Neural crest cell (in vitro differentiated cells): ENCODE results near the gene REXO2. TPM values are rescaled to one million over a fixed set of nuclear protein-coding genes. Genes with fewer than 3 reads are reported as not detected.

Experiments
- DNase-seq: peaks from one replicate; pipeline ENCODE4 v3.0.0; 2021; ENCODE audit warnings: low read depth, mixed read lengths, low spot score
- H3K27ac Mint-ChIP-seq: one replicate; pipeline ENCODE4 v1.8.0; 2021; ENCODE audit warnings: mild to moderate bottlenecking, mixed read lengths; ENCODE audit not compliant: unreplicated experiment
- H3K27me3 Mint-ChIP-seq: 2 replicates; pipeline ENCODE4 v1.8.0; 2021; ENCODE audit warnings: low read depth, mild to moderate bottlenecking, mixed read lengths
- H3K36me3 Mint-ChIP-seq: 2 replicates; pipeline ENCODE4 v1.8.0; 2021; ENCODE audit warnings: low read depth, mild to moderate bottlenecking, mixed read lengths
- H3K4me1 Mint-ChIP-seq: 2 replicates; pipeline ENCODE4 v1.8.0; 2021; ENCODE audit warnings: mixed read lengths
- H3K4me3 Mint-ChIP-seq: one replicate; pipeline ENCODE4 v1.8.0; 2021; ENCODE audit warnings: mild to moderate bottlenecking, mixed read lengths
- H3K9me3 Mint-ChIP-seq: 2 replicates; pipeline ENCODE4 v1.8.0; 2021; ENCODE audit warnings: mixed read lengths
- total RNA-seq: library from RNA; stranded (reverse); gene quantifications from 2 replicates; pipeline ENCODE4 v1.2.1, GENCODE V29; 2021
- TF ChIP-seq, protein P1 (sequence below): fragments of 200-600 bp; sonication (generic); conservative IDR thresholded peaks from 2 replicates; pipeline ENCODE4 v1.5.0; 2021; ENCODE audit warnings: antibody characterized with exemption, mild to moderate bottlenecking

REXO2 gene
- total RNA-seq, 1 donor from 2014 or later, result 42.3 TPM

DNA sequence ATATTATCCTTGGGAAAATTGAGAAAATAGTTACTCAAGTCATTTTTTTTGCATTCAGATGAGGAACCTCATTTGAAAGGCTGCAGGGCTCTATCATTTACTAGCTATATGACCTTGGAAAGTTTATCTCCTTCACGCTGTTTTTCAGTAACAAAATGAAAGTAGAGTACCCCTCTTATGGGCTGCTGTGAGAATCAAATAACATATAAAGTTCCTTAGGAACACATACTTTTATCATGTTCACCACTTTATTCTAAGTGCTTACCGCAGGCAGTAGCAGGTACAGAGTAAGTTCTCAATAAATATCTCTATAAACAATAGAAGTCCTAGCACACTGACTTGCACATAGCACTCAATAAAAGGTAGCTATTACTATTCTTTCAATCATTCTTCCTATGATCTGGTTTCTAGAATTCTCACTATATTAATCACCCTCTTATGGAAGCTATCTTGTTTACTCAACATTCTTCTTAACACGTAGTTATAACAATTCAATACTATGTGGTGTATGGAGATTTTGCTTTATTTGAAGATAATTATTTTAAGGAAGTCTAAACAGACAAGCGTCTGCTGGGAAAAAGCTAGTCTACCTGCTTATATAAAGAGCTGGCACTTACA lies 40.9 kb upstream of the REXO2 start:
- Mint-ChIP-seq H3K4me3 (peak overlapping the region; percentile 97), H3K9me3 (no peaks in the 10 kb centered on the region), H3K36me3 (no peaks in the 10 kb centered on the region), H3K27me3 (no peaks in the 10 kb centered on the region), H3K4me1 (peaks cover 34% of the 10 kb centered on the region), H3K27ac (no peak overlapping the region)
- no peak for DNase-seq
- TF ChIP-seq, protein P1, sequence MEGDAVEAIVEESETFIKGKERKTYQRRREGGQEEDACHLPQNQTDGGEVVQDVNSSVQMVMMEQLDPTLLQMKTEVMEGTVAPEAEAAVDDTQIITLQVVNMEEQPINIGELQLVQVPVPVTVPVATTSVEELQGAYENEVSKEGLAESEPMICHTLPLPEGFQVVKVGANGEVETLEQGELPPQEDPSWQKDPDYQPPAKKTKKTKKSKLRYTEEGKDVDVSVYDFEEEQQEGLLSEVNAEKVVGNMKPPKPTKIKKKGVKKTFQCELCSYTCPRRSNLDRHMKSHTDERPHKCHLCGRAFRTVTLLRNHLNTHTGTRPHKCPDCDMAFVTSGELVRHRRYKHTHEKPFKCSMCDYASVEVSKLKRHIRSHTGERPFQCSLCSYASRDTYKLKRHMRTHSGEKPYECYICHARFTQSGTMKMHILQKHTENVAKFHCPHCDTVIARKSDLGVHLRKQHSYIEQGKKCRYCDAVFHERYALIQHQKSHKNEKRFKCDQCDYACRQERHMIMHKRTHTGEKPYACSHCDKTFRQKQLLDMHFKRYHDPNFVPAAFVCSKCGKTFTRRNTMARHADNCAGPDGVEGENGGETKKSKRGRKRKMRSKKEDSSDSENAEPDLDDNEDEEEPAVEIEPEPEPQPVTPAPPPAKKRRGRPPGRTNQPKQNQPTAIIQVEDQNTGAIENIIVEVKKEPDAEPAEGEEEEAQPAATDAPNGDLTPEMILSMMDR, result no peak

DNA sequence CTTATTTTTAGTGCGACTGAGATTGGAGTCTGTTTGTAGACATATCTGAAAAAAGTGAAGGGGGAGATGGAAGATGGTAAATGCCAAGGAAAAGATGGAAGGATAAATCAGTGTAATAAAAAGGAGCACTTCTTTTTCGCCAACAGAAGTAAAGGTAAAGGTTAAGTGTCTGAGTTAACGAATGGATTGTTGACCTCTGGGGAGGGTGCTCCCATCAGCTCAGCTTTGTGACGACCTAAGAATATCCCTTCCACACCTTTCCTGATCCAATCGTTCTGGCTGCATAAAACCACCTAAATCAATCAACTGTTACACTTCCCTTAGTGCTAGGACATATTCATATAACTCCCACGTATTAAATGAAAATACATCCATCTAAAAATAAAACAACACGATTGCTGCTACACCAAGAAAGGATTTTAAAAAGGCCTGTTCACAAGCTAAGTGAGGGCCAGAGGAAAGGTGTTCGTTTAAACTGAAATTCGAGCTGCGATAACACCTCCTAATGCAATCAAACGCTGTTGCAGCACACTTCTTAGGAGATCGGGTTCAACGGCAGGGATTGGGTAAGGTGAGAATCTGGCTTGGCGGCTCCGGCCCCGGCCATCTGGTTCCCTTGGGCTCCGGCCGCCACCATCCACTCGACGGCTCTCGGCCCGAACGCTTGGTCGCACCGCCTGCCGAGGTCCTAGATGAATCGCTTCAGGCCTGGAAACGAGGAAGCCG lies 39.6 kb upstream of the REXO2 start:
- Mint-ChIP-seq H3K4me1 (peaks cover 34% of the 10 kb centered on the region), H3K9me3 (no peaks in the 10 kb centered on the region), H3K27ac (peak overlapping the region; percentile 99), H3K36me3 (no peaks in the 10 kb centered on the region), H3K27me3 (no peaks in the 10 kb centered on the region), H3K4me3 (peak overlapping the region; percentile 97)
- TF ChIP-seq, protein P1, result no peak
- no peak for DNase-seq

DNA sequence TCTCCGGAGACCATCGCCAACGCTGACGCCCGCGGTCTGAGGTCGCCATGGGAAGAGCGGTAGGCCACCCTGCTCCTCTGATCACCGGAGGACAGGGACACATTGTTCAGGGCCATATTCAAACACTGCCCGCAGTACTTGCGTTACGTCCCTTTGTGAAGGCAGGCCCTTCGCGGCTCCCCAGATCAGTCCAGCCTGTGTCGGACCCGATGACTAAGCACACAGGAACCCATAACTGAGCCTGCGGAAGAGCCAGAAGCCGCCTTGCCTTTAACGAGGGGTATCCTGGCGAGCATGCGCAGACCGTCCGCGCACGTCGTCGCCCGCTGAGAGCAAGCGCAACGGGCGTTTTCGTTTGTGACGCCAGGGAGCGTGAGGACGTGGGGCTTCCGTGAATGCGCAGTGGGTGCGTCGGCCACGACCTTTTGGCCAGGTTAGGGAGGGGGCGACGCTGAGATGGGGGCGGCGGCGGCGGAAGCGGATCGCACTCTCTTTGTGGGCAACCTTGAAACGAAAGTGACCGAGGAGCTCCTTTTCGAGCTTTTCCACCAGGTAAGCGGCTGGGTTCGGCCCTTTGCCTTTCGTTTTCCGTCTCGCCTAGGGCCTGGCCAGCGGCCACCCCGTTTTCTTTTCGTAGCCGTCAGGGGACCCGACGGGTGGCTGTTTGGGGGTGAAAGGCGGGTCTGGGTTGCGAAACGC lies 38.9 kb upstream of the REXO2 start, which contains the start of the genes C11orf71 and RBM7:
C11orf71 (minus strand) TSS at position 296 of the 699 bp plus-strand sequence; CDS start at position 116, 180 bp downstream.
RBM7 (plus strand) TSS at position 451 of the 699 bp plus-strand sequence; CDS start at position 457, 6 bp downstream.
- DNase-seq, result peak; percentile 92
- peak within 1 kb of the TSS; percentile 97 for H3K4me3 Mint-ChIP-seq
- no peaks in the 10 kb centered on the region for H3K27me3 Mint-ChIP-seq
- peaks cover under 1% of the 10 kb centered on the region for H3K36me3 Mint-ChIP-seq
- TF ChIP-seq, protein P1, result peak; percentile 38
- peaks cover 34% of the 10 kb centered on the region for H3K4me1 Mint-ChIP-seq
- H3K27ac Mint-ChIP-seq, result peak within 1 kb of the TSS; percentile 99
- no peaks in the 10 kb centered on the region for H3K9me3 Mint-ChIP-seq

DNA sequence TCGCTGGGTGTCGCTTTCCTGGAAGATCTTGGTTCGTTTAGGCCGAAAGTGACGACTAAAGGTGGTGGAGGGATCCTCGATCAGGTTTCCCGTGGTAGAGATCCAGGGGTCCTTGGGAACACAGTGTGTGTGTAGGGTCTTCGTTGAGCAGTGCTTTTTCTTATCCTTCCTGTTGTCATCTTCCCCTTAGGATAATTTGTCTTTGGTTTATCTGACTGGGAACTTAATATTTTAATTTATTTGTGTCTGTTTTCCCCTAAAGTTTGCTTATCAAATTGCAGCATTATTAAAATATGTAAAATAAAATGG lies 38.4 kb upstream of the REXO2 start:
- Mint-ChIP-seq H3K27ac (peak overlapping the region; percentile 99), H3K27me3 (no peaks in the 10 kb centered on the region), H3K4me1 (peaks cover 34% of the 10 kb centered on the region), H3K4me3 (peak overlapping the region; percentile 97), H3K36me3 (peaks cover 4% of the 10 kb centered on the region), H3K9me3 (no peaks in the 10 kb centered on the region)
- TF ChIP-seq, protein P1, result no peak
- DNase-seq, result no peak

DNA sequence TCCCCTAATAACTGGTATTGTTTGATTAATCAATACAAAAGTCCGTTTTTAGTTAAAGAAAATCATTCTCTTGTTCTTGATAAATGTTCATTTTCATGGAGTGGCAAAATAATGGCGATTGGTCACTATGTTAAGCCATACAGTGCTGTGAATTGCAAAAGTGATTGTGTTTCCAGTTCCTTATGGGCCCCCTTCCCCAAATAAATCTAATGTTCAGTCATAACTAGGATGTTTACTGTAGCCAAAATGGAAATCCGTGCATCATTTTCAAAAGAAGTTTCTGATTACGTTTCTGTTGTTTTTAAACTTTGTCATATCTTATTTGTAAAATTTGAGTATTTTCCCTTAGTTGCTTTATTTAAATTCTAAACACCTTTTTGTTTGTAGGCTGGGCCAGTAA lies 38.0 kb upstream of the REXO2 start:
- TF ChIP-seq, protein P1, result no peak
- peaks cover 34% of the 10 kb centered on the region for H3K4me1 Mint-ChIP-seq
- no peaks in the 10 kb centered on the region for H3K27me3 Mint-ChIP-seq
- no peaks in the 10 kb centered on the region for H3K9me3 Mint-ChIP-seq
- H3K4me3 Mint-ChIP-seq, result peak overlapping the region; percentile 97
- DNase-seq, result no peak
- peak overlapping the region; percentile 99 for H3K27ac Mint-ChIP-seq
- H3K36me3 Mint-ChIP-seq, result peaks cover 4% of the 10 kb centered on the region
